Stimulated activated effector memory CD8-positive, alpha-beta T cell treated with anti-CD3 and anti-CD28 coated beads, Interleukin-12 subunit alpha, Interleukin-12 subunit beta, amount 100 ng/mL, for 72 hours (primary cell): ENCODE results near the gene KRTAP4-5.
"Not testable (repeated sequence)": the region's sequence is repeated elsewhere in the genome, so short reads cannot be mapped to it uniquely, and the experiment has no call there.

Experiments used
- ATAC-seq: fragments of 150-1000 bp; cut with Tn5 transposase; 2 replicates; pipeline ENCODE4 v1.10.0; 2021
- DNase-seq, 2 donors: peaks; one replicate each; pipeline ENCODE4 v3.0.0; 2021 to 2022; ENCODE audit warnings: low spot score in 2 of 2
- H3K27ac Mint-ChIP-seq: one replicate; pipeline ENCODE4 v1.8.0; 2022; ENCODE audit warnings: mild to moderate bottlenecking, mixed read lengths
- H3K36me3 Mint-ChIP-seq: one replicate; pipeline ENCODE4 v1.8.0; 2022; ENCODE audit warnings: mild to moderate bottlenecking, mixed read lengths
- H3K4me1 Mint-ChIP-seq: one replicate; pipeline ENCODE4 v1.8.0; 2022; ENCODE audit warnings: mixed read lengths
- H3K4me3 Mint-ChIP-seq: one replicate; pipeline ENCODE4 v1.8.0; 2022; ENCODE audit warnings: mild to moderate bottlenecking, mixed read lengths
- H3K9me3 Mint-ChIP-seq: one replicate; pipeline ENCODE4 v1.8.0; 2022; ENCODE audit warnings: mixed read lengths

KRTAP4-5 gene

GRCh38 chr17:41103896-41104295 is 45.7 kb downstream of the KRTAP4-5 start:
- ATAC-seq (no peak), DNase-seq (no peak)
- no peaks in the 10 kb centered on the region for H3K9me3 Mint-ChIP-seq
- H3K4me1 Mint-ChIP-seq: no peaks in the 10 kb centered on the region
- H3K27ac Mint-ChIP-seq: no peak overlapping the region
- H3K36me3 Mint-ChIP-seq: no peaks in the 10 kb centered on the region
- no peak overlapping the region for H3K4me3 Mint-ChIP-seq

- Mint-ChIP-seq H3K4me1 (no peaks in the 10 kb centered on the region), H3K9me3 (no peaks in the 10 kb centered on the region), H3K4me3 (no peak within 1 kb of the TSS), H3K36me3 (no peaks in the 10 kb centered on the region), H3K27ac (no peak within 1 kb of the TSS)
- no peak for DNase-seq
- ATAC-seq: no peak
Measured at GRCh38 chr17:41101586-41102259, 47.9 kb downstream of the KRTAP4-5 start, which contains the start of gene KRTAP4-16. Gene KRTAP4-16, minus strand, starts transcription at chr17:41102209. Its CDS starts 0 bp downstream, at chr17:41102209.

- not testable (repeated sequence) for H3K4me1 Mint-ChIP-seq, H3K9me3 Mint-ChIP-seq, H3K36me3 Mint-ChIP-seq, ATAC-seq, H3K4me3 Mint-ChIP-seq, H3K27ac Mint-ChIP-seq, DNase-seq
Measured at GRCh38 chr17:41099682-41100480, 49.7 kb downstream of the KRTAP4-5 start.
